Uterus (tissue), 4 donors: Measurements from ENCODE around the gene CPSF7. TPM values are rescaled to one million over a fixed set of nuclear protein-coding genes. Genes with fewer than 3 reads are reported as not detected.
"Not testable (repeated sequence)": the region's sequence is repeated elsewhere in the genome, so short reads cannot be mapped to it uniquely, and the experiment has no call there.

Experiments used
- DNase-seq, 2 donors: peaks; one replicate each; pipeline ENCODE4 v3.0.0-alpha.2; 2019 to 2020
- H3K27ac ChIP-seq, 2 donors: fragments of 200-600 bp; sonication (generic); 1 replicate in 1 of 2; 2 replicates in 1 of 2; pipeline ENCODE4 v1.5.1; 2016 to 2018
- H3K27me3 ChIP-seq, 2 donors: fragments of 200-600 bp; sonication (generic); one replicate each; pipeline ENCODE4 v1.5.1; 2018 to 2019; ENCODE audit warnings: control low read depth in 1 of 2
- H3K36me3 ChIP-seq, 2 donors: fragments of 200-600 bp; sonication (generic); one replicate each; pipeline ENCODE4 v1.5.1; 2019; ENCODE audit warnings: control low read depth in 1 of 2
- H3K4me1 ChIP-seq, 2 donors: fragments of 200-600 bp; sonication (generic); one replicate each; pipeline ENCODE4 v1.5.1; 2018 to 2019; ENCODE audit warnings: control low read depth in 1 of 2
- H3K4me3 ChIP-seq, 2 donors: fragments of 200-600 bp; sonication (generic); 1 replicate in 1 of 2; 2 replicates in 1 of 2; pipeline ENCODE4 v1.5.1; 2018 to 2019; ENCODE audit warnings: mild to moderate bottlenecking in 1 of 2
- H3K9me3 ChIP-seq, 2 donors: fragments of 200-600 bp; sonication (generic); one replicate each; pipeline ENCODE4 v1.5.1; 2019; ENCODE audit warnings: control low read depth in 1 of 2
- POLR2A ChIP-seq, 2 donors: fragments of 450-650 bp; IDR thresholded peaks; one replicate each; pipeline ENCODE4 v1.6.1; 2016; ENCODE audit warnings: antibody characterized with exemption in 2 of 2, mild to moderate bottlenecking in 1 of 2, moderate library complexity in 1 of 2
- intact Hi-C: fragments of 100-400 bp; cut with DNase I; formaldehyde crosslinking; loops from one replicate; pipeline ENCODE4 v1.15.1; 2023; ENCODE audit warnings: low total_unique reads
- total RNA-seq, 4 donors: library from RNA; depleted of rRNA in 3 of 4; stranded (reverse); fragments of >200 nt in 3 of 4; gene quantifications; one replicate each; pipeline versions ENCODE4 v1.1.0 to v1.2.4, GENCODE V29; 2014 to 2023
- TF ChIP-seq, protein P1 (sequence below), 4 experiments: fragments of 200-600 bp in 2 of 4; fragments of 450-650 bp in 2 of 4; sonication (generic) in 2 of 4; IDR thresholded peaks; one replicate each; pipeline ENCODE4 v1.5.1; 2016 to 2019; ENCODE audit warnings: antibody characterized with exemption in 4 of 4, mild to moderate bottlenecking in 2 of 4, moderate library complexity in 1 of 4
- donor health status: DM: yes; HTN: yes; CAD: no.

Gene CPSF7
- total RNA-seq, 4 donors from 2014 or later: 30.0 to 122 (median 56.5) TPM

DNA sequence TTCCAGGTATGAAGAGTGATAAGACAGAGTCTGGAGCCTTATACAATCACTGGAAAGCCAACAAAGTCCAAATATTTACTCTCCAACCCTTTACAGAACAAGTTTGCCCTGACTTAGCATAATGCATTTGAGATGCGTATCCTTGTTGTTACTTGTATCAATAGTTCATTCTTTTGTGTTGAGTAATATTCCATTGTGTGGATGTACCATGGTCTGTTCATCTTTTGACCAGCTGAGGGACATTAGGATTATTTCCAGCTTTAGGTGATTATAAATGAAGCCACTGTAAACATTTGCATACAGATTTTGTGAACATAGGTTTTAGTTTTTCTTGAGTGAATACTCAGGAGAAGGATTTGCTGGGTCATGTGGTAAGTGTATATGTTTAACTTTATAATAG lies 9.8 kb upstream of the CPSF7 start:
- intact Hi-C loops: no loop called here
- DNase-seq: no peak
- H3K4me1 ChIP-seq: no peaks in the 10 kb centered on the region
- no peak overlapping the region for H3K4me3 ChIP-seq
- H3K27ac ChIP-seq: no peak overlapping the region
- no peaks in the 10 kb centered on the region for H3K36me3 ChIP-seq
- no peak for TF ChIP-seq POLR2A (IDR thresholded peaks at IDR 0.05)
- TF ChIP-seq, protein P1, sequence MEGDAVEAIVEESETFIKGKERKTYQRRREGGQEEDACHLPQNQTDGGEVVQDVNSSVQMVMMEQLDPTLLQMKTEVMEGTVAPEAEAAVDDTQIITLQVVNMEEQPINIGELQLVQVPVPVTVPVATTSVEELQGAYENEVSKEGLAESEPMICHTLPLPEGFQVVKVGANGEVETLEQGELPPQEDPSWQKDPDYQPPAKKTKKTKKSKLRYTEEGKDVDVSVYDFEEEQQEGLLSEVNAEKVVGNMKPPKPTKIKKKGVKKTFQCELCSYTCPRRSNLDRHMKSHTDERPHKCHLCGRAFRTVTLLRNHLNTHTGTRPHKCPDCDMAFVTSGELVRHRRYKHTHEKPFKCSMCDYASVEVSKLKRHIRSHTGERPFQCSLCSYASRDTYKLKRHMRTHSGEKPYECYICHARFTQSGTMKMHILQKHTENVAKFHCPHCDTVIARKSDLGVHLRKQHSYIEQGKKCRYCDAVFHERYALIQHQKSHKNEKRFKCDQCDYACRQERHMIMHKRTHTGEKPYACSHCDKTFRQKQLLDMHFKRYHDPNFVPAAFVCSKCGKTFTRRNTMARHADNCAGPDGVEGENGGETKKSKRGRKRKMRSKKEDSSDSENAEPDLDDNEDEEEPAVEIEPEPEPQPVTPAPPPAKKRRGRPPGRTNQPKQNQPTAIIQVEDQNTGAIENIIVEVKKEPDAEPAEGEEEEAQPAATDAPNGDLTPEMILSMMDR (IDR thresholded peaks at IDR 0.05): no peak
- no peaks in the 10 kb centered on the region for H3K9me3 ChIP-seq
- no peaks in the 10 kb centered on the region for H3K27me3 ChIP-seq

DNA sequence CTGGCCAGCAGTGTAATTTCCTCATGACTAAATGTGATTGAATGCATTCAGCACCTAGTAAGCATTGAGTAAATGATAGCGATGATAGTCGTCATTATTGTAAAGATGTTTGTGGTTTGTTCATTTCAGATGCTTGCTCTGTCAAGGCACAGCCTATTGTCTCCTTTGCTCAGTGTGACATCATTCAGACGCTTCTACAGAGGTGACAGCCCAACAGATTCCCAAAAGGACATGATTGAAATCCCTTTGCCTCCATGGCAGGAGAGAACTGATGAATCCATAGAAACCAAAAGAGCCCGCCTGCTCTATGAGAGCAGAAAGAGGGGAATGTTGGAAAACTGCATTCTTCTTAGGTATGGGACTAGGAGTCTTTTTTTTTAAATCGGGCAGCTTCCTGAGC lies 7.7 kb upstream of the CPSF7 start:
- H3K27ac ChIP-seq: no peak overlapping the region
- H3K36me3 ChIP-seq: no peaks in the 10 kb centered on the region
- no peak overlapping the region for H3K4me3 ChIP-seq
- no peak for DNase-seq
- no peaks in the 10 kb centered on the region for H3K27me3 ChIP-seq
- H3K4me1 ChIP-seq: no peaks in the 10 kb centered on the region
- TF ChIP-seq POLR2A (IDR thresholded peaks at IDR 0.05): no peak
- TF ChIP-seq, protein P1 (IDR thresholded peaks at IDR 0.05): no peak
- intact Hi-C loops: no loop called here
- no peaks in the 10 kb centered on the region for H3K9me3 ChIP-seq

DNA sequence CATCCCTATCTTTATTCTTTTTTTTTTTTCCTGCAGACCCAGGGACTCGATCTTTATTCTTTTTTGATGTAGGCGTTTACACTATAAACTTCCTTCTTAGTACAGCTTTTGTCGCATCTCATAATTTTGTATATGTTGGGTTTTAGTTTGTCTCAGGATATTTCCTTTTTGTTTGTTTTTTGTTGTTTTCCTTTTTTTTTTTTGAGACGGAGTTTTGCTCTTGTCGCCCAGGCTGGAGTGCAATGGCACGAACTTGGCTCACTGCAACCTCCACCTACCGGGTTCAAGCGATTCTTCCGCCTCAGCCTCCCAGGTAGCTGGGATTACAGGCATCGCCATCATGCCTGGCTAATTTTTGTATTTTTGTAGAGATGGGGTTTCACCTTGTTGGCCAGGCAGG lies 1.1 kb upstream of the CPSF7 start:
- H3K4me1 ChIP-seq: peaks cover 3 to 11% of the 10 kb centered on the region in 2 donors
- peak overlapping the region in 1 of 2 donors; percentile 93 for H3K27ac ChIP-seq
- intact Hi-C loops, DNase-seq, H3K27me3 ChIP-seq, H3K9me3 ChIP-seq, H3K36me3 ChIP-seq: not testable (repeated sequence)
- H3K4me3 ChIP-seq: peak overlapping the region; percentile 87 to 88

DNA sequence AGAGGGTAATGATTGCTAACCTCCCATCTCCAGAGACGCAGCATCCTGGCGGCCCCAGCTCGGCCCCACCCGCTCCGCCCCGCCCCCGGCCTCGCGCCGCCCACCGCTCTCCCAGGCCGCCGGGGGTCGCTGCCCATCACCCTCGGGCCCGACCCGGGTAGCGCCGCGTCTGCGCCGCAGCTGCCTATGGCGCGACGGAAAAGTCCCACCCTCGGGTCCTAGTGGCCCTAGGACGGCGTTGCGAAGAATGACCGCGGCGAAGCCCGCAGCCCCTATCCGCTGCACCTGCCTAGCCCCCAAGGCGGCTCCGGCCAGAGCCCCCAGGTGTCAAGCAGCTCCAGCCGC lies 457 bp downstream of the CPSF7 start:
- H3K27ac ChIP-seq: peak overlapping the region; percentile 93
- no peaks in the 10 kb centered on the region for H3K27me3 ChIP-seq
- H3K9me3 ChIP-seq: no peaks in the 10 kb centered on the region
- no peaks in the 10 kb centered on the region for H3K36me3 ChIP-seq
- TF ChIP-seq POLR2A (IDR thresholded peaks at IDR 0.05): no peak
- TF ChIP-seq, protein P1 (IDR thresholded peaks at IDR 0.05): peak in 1 of 4 experiments; percentile 6
- peak; percentile 31 to 58 for DNase-seq
- H3K4me1 ChIP-seq: peaks cover 3 to 12% of the 10 kb centered on the region in 2 donors
- H3K4me3 ChIP-seq: peak overlapping the region; percentile 87 to 88
- intact Hi-C loops: no loop called here

DNA sequence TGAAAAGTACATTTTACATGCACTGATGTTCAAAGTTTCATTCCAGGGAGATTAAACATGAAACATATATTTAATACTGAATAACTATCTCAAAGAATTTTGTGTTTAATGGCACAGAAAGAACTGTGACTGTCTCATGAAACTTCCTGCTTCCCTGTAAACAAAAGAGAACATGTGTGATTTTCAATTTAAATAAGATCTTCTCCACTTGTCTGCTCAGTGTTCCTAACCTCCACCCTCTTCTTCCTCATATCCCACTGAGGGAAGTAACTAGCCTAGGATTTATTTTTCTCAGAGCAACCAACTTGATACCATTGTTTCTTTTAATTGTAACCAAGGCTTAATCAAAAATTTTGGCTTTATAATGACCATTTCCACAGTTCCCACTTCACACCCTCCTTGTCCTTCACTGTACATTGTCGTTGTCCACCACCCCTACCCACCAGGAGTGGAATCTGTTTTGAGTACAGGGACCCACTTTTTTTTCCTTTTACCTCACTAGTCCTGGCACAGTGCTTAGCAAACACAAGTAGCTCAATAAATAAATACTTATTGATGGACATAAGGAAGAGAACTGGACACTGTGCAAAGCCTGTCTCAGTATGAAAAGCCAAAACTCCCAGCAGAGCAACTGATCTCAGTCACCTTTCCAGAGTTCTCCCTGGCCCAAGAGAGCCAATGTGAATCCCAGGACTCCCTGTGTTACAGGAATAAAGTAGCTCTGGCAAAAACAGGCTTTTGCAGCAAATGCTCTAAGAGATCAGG lies 4.2 kb downstream of the CPSF7 start:
- Histone ChIP-seq H3K27ac (no peak overlapping the region), H3K4me3 (no peak overlapping the region), H3K4me1 (peaks cover 2 to 12% of the 10 kb centered on the region in 2 donors), H3K9me3 (no peaks in the 10 kb centered on the region), H3K36me3 (no peaks in the 10 kb centered on the region), H3K27me3 (no peaks in the 10 kb centered on the region)
- DNase-seq: no peak
- intact Hi-C loops: no loop called here
- TF ChIP-seq, protein P1 (IDR thresholded peaks at IDR 0.05): no peak
- no peak for TF ChIP-seq POLR2A (IDR thresholded peaks at IDR 0.05)
